ENCODE results near the gene TMEM132E. TPM values are rescaled to one million over a fixed set of nuclear protein-coding genes. Genes with fewer than 3 reads are reported as not detected.

Gene TMEM132E
- total and polyA plus RNA-seq, 2 of the 8 experiments (the other 6 are each of a cell fraction or from before 2014, with no cell fraction given): 0.45 to 0.60 TPM

- TF ChIP-seq SP2 (IDR thresholded peaks at IDR 0.05; ENCODE audit: low read length) (no peak), RFX5 (IDR thresholded peaks at IDR 0.05; ENCODE audit: borderline replicate concordance, low read depth, low read length) (no peak), PHF8 (conservative IDR thresholded peaks at IDR 0.05; ENCODE audit: low read depth, low read length) (no peak), CHD7 (IDR thresholded peaks at IDR 0.05; ENCODE audit: insufficient replicate concordance, low read length) (no peak), YY1 (IDR thresholded peaks at IDR 0.05; ENCODE audit: low read depth, low read length) (no peak), KDM5A (IDR thresholded peaks at IDR 0.05; ENCODE audit: low read length) (no peak)
Observed at GRCh38 chr17:34680151-34680550, 100.8 kb downstream of the TMEM132E start (continued).

Data from H1 (cell line).